Suprapubic skin (tissue), 4 donors: Measurements from ENCODE around the gene TMOD4. TPM values are rescaled to one million over a fixed set of nuclear protein-coding genes. Genes with fewer than 3 reads are reported as not detected.

Source experiments
- DNase-seq, 2 donors: peaks; one replicate each; pipeline ENCODE4 v3.0.0-alpha.2; 2019; ENCODE audit warnings: low spot score in 2 of 2
- H3K27ac ChIP-seq: fragments of 200-600 bp; sonication (generic); one replicate; pipeline ENCODE4 v1.5.1; 2019
- H3K27me3 ChIP-seq: fragments of 200-600 bp; sonication (generic); one replicate; pipeline ENCODE4 v1.5.1; 2019
- H3K36me3 ChIP-seq: fragments of 200-600 bp; sonication (generic); one replicate; pipeline ENCODE4 v1.5.1; 2019
- H3K4me1 ChIP-seq: fragments of 200-600 bp; sonication (generic); one replicate; pipeline ENCODE4 v1.5.1; 2019
- H3K4me3 ChIP-seq: fragments of 200-600 bp; sonication (generic); one replicate; pipeline ENCODE4 v1.5.1; 2019; ENCODE audit warnings: mild to moderate bottlenecking
- H3K9me3 ChIP-seq: fragments of 200-600 bp; sonication (generic); one replicate; pipeline ENCODE4 v1.5.1; 2019
- EP300 ChIP-seq: sonication (generic); formaldehyde crosslinking; IDR thresholded peaks from one replicate; pipeline ENCODE4 v1.6.1; 2017; ENCODE audit warnings: antibody characterized with exemption
- POLR2A ChIP-seq, 2 donors: fragments of 450-650 bp; IDR thresholded peaks; one replicate each; pipeline ENCODE4 v1.6.1; 2017; ENCODE audit warnings: antibody characterized with exemption in 2 of 2, mild to moderate bottlenecking in 2 of 2, moderate library complexity in 2 of 2
- POLR2AphosphoS5 ChIP-seq, 3 donors: sonication (generic); formaldehyde crosslinking; IDR thresholded peaks; one replicate each; pipeline ENCODE4 v1.6.1; 2017; ENCODE audit warnings: antibody characterized with exemption in 3 of 3
- WGBS: methylation state at CpG from one replicate; pipeline ENCODE4 v1.1.5; 2018; 5-methylcytosine and 5-hydroxymethylcytosine counted together
- total RNA-seq, 4 donors: library from RNA; depleted of rRNA; stranded (reverse); fragments of >200 nt; gene quantifications; one replicate each; pipeline ENCODE4 v1.1.0, GENCODE V29; 2016
- TF ChIP-seq, protein P1 (sequence below), 2 donors: fragments of 200-600 bp in 1 of 2; fragments of 450-650 bp in 1 of 2; sonication (generic) in 1 of 2; IDR thresholded peaks; one replicate each; pipeline ENCODE4 v1.5.1; 2016 to 2019; ENCODE audit warnings: antibody characterized with exemption in 2 of 2, mild to moderate bottlenecking in 1 of 2, moderate library complexity in 1 of 2

Gene TMOD4
- total RNA-seq, 4 donors from 2014 or later = not detected

DNA sequence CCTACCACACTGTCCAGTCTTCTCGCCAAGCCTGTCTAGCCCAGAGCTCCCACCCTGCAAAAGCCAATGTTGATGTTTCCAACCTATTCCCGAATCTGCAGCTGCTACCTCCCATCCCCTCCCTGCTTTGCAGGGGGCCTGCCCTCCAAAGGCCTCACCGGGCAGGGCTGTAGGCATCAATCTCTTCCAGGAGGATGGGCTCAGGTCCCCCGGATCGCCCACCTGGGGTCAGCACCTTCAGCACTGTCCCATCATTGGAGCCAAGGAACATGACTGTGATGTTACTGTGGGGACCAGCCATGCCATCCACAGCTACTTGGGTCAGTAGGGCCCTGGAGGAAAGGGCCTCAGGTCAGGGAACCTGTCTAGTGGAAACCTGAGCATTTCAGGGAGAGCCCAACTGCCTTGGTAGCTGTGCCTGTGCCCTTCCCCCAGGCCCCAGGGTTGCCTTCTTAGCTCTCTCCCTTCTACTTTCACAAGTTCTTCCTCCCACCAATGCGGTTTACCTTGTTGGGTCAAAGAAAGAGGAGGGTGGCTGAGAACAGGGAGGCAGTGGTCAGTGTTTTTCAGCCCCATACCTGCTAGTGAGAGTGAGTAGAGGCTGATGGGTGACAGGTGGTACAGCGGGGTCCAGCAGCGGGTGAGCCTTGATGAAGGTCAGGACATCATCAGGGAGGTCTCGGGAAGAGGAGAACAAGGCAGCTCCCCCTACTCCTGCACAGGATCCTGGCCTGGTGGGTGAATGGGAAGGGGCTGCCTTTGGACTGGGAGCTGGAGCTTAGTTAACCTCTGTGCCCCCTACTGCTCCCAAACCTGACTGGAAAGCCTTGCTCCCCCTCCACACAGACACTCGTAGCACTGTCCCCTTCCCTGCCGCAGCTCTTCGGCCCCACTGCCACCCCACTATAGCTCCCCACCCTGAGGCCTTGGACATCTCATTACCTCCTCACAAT lies 40.1 kb downstream of the TMOD4 start:
- no peaks in the 10 kb centered on the region for H3K27me3 ChIP-seq
- no peak overlapping the region for H3K27ac ChIP-seq
- H3K4me1 ChIP-seq = peaks cover 13% of the 10 kb centered on the region
- TF ChIP-seq POLR2A (IDR thresholded peaks at IDR 0.05) (no peak), POLR2AphosphoS5 (IDR thresholded peaks at IDR 0.05) (no peak), EP300 (no peak)
- TF ChIP-seq, protein P1, sequence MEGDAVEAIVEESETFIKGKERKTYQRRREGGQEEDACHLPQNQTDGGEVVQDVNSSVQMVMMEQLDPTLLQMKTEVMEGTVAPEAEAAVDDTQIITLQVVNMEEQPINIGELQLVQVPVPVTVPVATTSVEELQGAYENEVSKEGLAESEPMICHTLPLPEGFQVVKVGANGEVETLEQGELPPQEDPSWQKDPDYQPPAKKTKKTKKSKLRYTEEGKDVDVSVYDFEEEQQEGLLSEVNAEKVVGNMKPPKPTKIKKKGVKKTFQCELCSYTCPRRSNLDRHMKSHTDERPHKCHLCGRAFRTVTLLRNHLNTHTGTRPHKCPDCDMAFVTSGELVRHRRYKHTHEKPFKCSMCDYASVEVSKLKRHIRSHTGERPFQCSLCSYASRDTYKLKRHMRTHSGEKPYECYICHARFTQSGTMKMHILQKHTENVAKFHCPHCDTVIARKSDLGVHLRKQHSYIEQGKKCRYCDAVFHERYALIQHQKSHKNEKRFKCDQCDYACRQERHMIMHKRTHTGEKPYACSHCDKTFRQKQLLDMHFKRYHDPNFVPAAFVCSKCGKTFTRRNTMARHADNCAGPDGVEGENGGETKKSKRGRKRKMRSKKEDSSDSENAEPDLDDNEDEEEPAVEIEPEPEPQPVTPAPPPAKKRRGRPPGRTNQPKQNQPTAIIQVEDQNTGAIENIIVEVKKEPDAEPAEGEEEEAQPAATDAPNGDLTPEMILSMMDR (IDR thresholded peaks at IDR 0.05) = no peak
- 87% methylated on average over 9 of the region's 12 CpGs for WGBS
- no peak for DNase-seq
- no peak overlapping the region for H3K4me3 ChIP-seq
- no peaks in the 10 kb centered on the region for H3K9me3 ChIP-seq
- H3K36me3 ChIP-seq = peaks cover 40% of the 10 kb centered on the region

DNA sequence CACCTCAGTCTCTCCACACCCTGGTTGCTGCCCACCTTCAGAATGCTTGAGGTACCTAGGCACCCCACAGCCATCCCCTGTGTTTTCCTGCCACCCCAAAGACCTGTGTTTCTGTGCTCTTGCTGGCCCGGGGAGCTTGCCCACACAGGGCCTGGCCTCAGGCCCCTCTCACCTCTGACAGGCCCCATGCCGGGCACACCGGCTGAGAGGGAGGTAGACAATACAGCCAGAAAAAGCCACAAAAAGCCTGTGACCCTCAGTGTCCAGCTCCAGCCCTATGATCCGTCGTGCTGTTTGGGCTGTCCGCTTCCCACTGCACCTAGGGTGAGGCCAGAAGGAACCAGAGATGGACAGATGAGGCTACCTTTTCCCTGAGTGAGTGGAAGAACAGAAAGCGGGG lies 40.8 kb downstream of the TMOD4 start:
- Histone ChIP-seq H3K4me1 (peaks cover 13% of the 10 kb centered on the region), H3K4me3 (no peak overlapping the region), H3K27me3 (no peaks in the 10 kb centered on the region), H3K9me3 (no peaks in the 10 kb centered on the region), H3K36me3 (peaks cover 40% of the 10 kb centered on the region), H3K27ac (no peak overlapping the region)
- 100% methylated on average over 4 of the region's 7 CpGs for WGBS
- no peak for DNase-seq
- no peak for TF ChIP-seq EP300

DNA sequence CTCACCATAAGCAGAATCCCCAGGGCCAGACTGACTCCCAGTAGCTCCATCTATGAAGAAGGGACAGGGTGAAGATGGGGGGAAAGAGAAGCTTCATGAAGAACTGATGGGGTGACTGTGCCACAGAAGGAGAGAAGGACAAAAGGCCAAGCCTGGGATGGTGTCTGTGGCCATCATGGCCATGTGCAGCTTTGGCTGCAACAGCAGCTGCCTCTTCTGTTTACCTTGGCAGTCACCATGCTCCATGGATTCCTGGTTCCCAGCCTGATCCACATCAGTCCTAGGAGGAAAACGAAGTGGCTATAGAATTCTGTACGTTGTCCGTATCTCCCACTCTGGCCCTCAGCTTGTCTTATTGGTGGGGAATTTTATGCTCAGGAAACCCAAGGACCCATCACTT lies 41.4 kb downstream of the TMOD4 start:
- Histone ChIP-seq H3K9me3 (no peaks in the 10 kb centered on the region), H3K4me1 (peaks cover 13% of the 10 kb centered on the region), H3K27me3 (no peaks in the 10 kb centered on the region), H3K4me3 (no peak overlapping the region), H3K36me3 (peaks cover 37% of the 10 kb centered on the region), H3K27ac (no peak overlapping the region)
- TF ChIP-seq, protein P1 (IDR thresholded peaks at IDR 0.05) = no peak
- TF ChIP-seq EP300 (no peak), POLR2AphosphoS5 (IDR thresholded peaks at IDR 0.05) (no peak), POLR2A (IDR thresholded peaks at IDR 0.05) (no peak)
- peak in 1 of 2 donors; percentile 26 for DNase-seq
- WGBS = 89% methylated on average over 3 of the region's 3 CpGs

DNA sequence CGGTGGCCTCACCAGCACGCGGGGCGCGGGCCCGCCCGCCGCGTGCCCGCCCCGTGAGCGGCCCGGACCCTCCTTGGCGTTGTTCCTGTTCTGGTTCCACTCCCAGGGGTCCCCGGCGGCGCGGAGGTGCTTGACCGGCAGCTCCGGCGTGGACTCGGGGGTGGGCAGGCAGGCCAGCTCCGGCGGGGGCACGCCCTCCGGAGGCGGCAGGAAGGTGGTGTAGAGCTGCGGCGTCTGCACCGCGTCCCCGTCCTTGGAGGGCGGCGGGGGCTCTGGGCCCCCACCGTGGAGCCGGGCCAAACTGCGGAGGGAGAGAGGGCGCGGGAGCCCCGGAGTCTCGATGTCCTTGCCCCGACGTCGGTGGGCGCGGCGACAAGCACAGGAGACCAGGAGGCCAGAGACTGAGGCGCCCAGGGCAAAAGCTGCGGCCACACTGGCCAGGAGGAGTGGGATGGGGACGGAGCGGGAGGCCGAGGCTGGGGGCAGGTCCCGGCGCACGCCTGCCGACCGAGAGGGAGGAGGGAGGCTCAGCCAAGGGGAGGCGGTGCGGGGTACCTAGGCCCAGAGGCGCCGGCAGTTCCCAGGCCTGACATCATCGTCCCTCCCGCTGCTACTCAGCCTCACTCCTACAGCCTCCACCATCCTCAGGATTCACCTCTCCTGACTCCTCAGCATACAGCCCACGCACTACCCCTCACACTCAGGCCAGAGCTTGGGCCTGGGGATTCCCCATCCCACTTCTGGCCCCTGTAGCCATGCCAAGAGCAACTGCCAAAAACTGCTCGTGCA lies 42.6 kb downstream of the TMOD4 start:
- H3K4me1 ChIP-seq = peaks cover 13% of the 10 kb centered on the region
- H3K4me3 ChIP-seq = peak overlapping the region; percentile 41
- H3K9me3 ChIP-seq = no peaks in the 10 kb centered on the region
- no peak for TF ChIP-seq POLR2A (IDR thresholded peaks at IDR 0.05)
- TF ChIP-seq EP300 = no peak
- TF ChIP-seq POLR2AphosphoS5 (IDR thresholded peaks at IDR 0.05) = no peak
- TF ChIP-seq, protein P1 (IDR thresholded peaks at IDR 0.05) = no peak
- 71% methylated on average over 37 of the region's 65 CpGs for WGBS
- no peaks in the 10 kb centered on the region for H3K27me3 ChIP-seq
- peak in 1 of 2 donors; percentile 74 for DNase-seq
- H3K27ac ChIP-seq = no peak overlapping the region
- peaks cover 31% of the 10 kb centered on the region for H3K36me3 ChIP-seq

DNA sequence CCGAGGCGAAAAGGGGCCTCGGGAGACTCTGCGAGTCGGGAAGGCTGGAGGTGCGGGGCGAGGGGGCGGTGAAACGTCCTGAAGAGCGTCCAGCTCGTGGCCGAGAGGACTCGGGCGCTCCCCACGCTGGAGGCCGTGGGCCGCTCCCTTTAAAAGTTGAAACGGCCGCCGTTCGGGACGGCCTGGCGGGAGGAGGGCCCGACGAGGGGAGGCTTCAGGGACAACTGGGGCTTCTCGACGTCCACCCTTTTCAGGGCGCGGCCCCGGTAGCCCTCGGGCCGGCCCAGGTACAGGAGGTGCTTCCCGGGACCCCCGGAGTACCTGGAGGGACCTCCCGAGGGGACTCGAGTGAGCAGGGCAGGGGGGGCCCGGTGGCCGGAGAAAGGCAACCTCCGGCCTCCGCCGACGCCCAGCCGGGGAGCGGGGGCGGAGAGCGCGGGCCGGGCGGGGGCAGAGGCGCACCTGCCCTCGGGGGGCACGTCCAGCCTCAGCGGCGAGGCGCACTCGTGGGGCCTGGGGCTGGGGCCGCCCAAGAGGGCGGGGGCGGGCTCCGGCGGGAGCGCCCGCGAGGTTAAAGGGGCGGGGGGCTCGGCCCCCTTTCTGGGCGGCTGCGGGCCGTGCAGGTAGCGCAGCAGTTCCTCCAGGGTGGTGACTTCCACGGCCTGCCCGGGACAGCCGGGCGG lies 43.3 kb downstream of the TMOD4 start:
- DNase-seq = peak in 1 of 2 donors; percentile 65
- Histone ChIP-seq H3K27ac (no peak overlapping the region), H3K27me3 (no peaks in the 10 kb centered on the region), H3K9me3 (no peaks in the 10 kb centered on the region), H3K4me3 (peak overlapping the region; percentile 41), H3K4me1 (peaks cover 13% of the 10 kb centered on the region), H3K36me3 (peaks cover 23% of the 10 kb centered on the region)
- no peak for TF ChIP-seq POLR2AphosphoS5 (IDR thresholded peaks at IDR 0.05)
- no peak for TF ChIP-seq EP300
- WGBS = 52% methylated on average over 23 of the region's 74 CpGs
